Activated CD4-positive, alpha-beta T cell treated with anti-CD3 and anti-CD28 coated beads, Interleukin-2, Interleukin-4, amounts not matched to agents 100 ng/mL and 50 ng/mL, durations not matched to agents 16 hours and 8 hours (primary cell): ENCODE data around the gene GCFC2.
"Not testable (repeated sequence)": the region's sequence is repeated elsewhere in the genome, so short reads cannot be mapped to it uniquely, and the experiment has no call there.

ENCODE experiments used
- DNase-seq: peaks from one replicate; pipeline ENCODE4 v3.0.0-alpha.2; 2020; ENCODE audit warnings: low spot score

The GCFC2 gene

DNA sequence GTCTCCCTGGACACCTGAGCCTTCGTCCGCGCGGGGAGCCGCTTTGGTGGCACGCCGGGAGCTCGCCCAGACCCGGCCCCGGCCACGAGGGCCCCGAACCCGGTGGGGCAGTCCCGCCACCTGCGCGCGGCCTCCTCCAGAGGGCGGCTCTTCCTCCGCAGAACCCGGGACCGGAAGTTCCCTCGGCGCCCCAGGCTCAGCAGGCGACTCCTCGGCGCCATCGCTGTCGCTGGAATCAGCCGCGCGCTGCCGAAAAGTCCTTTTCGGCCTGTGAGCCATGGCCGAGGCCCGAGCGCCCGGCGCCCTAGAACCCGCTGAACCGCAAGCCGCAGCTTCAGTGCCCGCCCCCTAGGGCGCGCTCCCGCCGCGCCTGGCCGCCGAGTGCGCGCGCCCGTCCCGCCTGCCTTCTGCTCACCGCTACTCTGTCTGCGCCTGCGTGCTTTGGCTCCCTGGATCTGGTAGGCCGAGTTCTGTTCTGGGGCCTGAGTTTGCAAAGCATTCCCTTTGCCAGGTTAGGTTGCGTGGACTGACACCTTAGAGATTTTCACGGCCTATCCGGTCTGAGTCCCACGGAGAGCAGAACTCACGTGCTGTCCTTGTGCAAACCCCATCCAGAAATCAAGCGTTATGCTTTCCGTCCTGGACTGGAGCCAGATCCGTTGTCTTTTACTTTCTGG lies at the start of gene GCFC2:
TSS of gene GCFC2 (minus strand) at position 339 of the 677 bp plus-strand sequence. CDS start at position 279, 60 bp downstream.
- DNase-seq: peak; percentile 87

DNA sequence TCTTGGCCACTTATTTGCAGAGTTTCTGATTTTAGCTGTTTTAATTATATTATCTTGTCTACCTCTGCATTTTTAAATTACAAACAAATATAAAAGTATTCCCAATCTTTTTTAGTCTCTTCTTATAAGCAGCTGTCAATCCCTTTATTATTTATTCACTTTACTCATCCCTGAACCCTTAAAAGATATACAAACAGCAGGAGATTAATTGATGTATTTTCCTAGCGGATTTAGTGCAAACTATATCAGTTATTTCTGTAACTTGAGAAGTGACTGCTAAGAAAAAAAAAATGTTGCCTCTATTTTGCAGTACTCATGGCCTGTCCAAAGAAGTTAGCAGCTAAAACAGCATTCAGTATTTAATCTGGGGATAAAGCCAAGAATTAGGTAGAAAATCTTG lies 42.1 kb upstream of the GCFC2 start:
- no peak for DNase-seq

DNA sequence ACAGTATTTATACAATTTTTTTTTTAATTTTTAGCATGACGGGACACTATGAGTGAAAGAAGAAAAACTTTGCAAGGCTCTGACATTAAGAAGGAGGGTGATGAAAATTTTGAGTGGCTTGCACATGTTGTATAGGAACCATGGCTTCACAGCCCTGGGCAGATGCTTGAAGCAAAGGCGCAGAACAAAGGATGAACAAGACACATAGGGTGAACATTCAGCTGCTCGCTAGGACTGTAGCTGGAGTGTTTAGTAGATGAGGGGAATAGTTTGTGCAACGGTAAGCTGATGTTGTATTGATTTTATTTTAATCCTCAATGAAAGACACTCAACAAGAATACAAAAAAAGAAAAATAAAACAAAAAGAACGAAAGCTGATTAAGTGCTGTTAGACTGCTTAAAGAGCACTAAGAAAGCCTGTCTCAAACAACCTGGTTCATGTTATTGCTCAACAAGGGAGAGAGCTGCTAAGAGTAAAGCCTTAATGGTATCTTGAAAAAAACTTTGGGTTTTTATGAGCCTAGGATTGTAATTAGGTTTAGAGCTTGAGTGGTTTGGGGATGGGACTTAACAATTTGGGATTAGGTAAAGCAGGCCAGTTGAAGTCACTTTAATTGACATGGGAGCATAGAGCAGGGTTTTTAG lies 41.2 kb upstream of the GCFC2 start:
- no peak for DNase-seq

DNA sequence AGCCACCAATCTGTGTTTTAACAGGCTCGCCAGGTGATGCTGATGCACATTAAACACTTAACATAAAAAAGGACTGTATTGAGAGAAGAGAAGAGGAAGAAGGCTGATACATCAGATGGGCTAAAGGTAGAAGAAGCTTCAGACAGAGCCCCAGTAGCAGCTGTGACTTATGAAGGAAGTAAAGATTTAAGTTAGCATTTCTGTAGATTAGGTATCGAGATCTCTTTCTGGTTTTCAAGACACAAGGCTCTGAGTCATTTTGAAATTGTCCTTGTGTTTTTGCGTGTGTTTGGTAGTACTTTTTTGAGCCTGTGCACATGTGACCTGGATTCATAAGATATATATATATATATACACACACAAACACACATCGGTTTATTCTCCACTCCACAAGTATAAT lies 40.6 kb upstream of the GCFC2 start:
- no peak for DNase-seq

DNA sequence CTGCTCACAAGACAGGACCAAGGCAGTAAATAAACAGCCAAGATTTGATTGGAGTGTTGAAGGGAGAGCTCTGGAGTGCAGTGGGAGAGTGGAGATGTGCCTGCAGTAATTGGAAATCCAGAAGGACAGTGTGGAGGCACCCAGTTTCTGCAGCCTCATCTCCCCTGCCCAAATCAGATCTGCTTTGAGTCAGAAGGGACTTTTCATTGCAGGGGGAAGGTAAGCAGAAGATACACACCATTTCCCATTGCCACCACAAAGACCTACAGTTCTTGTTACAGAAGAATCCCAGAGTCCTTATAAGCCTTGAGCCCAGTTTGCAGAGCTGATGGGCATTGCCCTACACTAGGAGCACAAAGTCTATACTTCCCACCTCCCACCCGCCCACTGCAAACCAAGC lies 27.2 kb upstream of the GCFC2 start:
- no peak for DNase-seq

DNA sequence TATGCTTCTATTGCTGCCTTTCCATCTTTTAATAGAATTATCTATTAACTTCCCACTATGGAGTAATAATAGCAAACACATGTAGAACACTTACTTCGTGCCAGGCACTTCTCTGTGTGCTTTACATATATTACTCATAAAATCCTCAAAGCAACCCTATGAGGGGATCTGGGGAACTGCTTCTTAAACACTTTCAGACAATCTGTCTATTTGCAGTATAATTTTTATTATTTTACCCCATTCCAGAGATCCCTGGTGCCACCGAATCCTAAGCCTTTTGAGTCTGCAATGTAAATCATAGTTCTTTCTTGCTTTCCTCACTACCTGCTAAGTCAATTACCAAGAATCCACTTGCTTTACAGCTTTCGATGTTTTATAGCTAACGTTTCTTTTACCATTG lies 25.6 kb upstream of the GCFC2 start:
- no peak for DNase-seq

DNA sequence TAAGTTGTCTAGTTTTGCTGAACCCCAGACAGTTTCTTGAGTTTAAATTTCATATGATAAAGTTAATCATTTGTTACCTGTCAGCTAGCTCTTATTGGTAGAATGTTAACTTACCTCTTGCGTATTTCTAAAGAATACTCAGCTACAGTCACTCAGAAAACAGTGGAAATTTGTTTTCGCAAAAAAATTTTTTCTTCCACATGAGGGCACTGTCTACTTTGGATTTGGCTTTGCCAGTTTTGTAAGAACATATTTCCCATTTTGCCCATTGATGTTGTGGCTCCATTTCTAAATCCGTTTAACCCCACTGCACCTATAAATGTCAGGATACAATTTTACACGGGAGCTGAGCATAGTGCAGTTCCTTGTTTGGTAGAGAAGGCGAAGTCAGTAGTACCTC lies 19.1 kb upstream of the GCFC2 start:
- no peak for DNase-seq

DNA sequence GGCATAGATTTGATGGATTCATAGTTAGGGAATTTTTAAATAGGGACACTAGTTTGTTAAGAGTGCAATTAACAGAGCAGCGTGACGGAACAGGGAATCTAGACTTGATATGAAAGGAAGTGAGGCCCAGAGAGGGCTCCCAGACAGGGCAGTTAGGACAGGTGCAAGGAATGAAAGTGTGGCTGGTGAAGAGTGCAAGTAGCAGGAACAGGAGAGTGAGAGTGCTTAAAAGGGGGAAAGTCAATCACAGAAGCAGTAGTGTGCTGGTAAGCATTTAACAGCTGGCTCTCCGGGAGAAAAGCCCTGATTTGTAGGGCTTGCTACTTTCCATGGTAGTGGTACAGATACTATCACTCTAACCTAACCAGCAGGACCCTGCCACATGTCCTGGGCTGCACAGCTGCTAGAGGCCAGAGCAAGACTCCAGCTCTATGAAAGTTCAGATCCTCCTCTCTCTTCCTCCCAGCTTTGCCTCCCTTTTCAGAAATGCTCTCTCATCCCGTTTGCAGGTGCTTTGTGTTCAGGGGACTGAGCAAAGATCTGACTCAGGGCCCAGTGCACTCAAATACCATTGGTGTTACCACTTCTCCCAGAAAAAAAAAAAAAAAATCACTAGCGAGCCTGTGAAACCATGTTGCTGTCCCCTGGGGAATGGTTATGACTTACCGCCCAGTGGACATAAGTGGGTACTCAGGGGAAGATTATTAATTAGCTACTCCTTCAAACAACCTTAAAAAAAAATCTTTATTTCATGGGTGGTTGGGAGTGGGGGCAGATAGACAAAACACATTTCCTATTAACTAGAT lies 18.1 kb upstream of the GCFC2 start:
- no peak for DNase-seq

DNA sequence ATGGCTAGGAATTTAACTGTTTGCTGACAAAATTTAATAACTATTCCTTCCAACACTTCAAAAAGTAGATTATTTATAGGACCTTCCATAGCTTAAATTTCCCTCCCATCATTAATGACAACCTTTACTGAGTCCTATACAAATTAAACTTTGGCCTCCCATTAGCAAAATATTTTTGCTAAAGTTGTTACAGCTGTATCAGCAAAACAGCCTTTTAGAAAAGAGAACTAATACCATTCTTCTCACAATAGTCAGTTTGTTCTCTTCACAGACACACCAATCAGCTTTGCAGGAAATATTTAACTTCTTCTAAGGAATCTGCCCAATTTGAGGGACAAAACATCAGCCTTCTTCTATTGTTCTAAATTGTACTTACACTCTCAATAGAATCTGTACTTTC lies 12.0 kb upstream of the GCFC2 start:
- no peak for DNase-seq

DNA sequence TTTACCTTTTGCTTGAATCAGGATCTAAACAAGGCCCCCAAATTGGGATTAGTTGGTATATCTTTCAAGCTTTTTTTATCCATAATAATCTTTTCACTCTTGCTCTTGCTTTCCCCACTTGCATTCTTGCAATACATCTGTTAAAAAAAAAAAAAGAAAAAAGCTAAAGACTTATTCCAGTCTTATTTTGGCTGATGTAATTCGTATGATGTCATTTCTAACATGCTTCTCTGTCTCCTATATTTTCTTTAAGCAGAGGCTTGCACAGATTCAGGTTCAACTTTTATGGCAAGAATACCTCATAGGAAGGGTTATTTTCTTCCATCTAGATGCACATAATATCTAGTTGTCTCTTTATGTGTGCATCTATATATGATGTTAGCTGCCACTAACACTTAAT lies 9.8 kb upstream of the GCFC2 start:
- DNase-seq: no peak

DNA sequence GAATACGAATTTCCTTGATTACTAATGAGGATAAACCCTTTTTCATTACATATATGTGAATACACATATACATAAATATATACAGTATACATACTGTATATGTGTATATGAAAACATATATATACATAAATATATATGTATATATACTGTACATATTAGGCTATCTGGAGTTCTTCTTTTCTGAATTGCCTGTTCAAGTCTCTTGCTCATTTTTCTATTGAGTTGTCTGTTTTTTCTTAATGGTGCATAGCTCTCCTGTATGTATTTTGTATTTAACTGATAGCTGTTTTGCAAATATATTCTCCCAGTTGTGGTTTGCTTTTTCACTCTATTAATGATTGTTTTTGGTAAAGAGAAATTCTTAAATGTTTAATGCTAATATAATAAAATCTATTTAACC lies 8.9 kb upstream of the GCFC2 start:
- no peak for DNase-seq

DNA sequence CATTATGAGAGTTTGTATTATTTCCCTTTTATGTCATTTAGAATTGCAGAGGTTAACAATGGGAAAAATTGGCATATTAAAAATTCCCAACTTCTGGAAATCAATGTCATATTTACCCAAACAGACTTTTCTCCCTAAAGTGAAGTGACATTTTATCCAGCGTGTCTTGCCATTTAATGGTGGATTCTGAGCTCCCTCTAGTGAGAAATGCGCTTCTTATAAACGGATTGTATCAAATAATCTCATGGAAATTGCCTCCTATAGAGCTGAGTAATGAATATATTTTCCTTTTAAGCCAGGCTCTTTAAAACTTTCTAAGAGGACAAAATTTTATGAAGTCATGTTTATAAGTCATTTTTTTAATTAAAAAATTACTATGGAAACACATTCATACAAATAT lies 5.7 kb upstream of the GCFC2 start:
- DNase-seq: no peak

DNA sequence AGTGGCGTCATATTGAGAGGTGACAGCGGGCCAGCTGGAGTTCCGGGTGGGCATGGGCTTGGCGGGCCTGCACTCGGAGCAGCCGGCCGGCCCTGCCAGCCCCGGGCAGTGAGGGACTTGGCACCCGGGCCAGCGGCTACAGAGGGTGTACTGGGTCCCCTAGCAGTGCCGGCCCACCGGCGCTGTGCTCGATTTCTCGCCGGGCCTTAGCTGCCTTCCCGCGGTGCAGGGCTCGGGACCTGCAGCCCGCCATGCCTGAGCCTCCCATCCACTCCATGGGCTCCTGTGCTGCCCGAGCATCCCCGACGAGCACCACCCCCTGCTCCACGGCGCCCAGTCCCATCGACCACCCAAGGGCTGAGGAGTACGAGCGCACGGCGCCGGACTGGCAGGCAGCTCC lies 875 bp upstream of the GCFC2 start:
- DNase-seq: not testable (repeated sequence)

DNA sequence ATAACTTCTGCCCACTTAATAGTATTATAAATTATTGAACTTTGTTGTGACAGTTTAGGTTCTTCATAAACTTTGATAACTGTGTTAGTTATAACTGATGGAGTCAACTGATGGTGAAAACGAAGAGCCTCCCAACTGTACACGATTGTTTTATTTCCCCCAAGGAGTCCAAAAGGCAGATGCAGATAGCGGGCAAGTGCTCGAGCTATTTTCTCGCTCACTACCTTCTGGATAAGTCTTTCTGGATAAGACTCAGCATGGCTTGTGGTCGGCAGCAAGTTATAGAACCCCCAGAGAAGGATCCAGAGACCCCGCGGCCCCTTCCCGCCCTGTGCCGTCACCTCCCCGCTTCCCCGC lies 517 bp downstream of the GCFC2 start:
- no peak for DNase-seq

DNA sequence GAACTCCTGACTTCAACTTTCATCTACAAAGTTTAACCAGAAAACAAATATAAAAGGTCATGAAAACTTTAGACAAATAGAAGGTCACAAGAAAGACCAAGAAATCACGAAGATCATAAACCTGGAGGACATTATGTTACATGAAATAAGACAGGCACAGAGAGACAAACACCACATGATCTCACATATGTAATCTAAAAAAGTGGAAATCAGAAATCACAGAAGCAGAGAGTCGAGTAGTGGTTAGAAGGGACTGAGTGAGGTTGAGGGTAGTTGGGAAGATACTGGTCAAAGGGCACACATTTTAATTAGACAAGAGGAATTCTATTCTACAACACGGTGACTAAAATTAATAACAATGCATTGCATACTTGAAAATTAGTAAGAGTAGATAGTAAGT lies 1.4 kb downstream of the GCFC2 start:
- DNase-seq: no peak

DNA sequence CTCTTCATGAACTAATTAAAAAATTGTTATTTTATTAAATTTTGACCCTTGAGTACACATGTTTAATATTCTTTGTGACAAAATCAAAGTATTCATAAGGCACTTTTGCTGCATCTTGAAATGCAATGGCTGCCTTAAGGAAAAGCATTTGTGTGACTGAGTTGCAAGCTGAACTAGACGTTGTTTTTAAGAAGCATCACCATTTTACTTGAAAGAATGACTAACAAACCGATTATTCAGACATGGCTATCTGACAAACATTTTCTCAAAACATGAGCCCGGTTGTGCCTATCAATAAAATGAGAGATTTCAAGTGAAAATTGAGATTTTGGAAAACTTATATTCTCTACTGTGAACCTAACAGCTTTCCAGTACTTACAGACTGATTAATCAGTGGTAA lies 2.8 kb downstream of the GCFC2 start:
- no peak for DNase-seq

DNA sequence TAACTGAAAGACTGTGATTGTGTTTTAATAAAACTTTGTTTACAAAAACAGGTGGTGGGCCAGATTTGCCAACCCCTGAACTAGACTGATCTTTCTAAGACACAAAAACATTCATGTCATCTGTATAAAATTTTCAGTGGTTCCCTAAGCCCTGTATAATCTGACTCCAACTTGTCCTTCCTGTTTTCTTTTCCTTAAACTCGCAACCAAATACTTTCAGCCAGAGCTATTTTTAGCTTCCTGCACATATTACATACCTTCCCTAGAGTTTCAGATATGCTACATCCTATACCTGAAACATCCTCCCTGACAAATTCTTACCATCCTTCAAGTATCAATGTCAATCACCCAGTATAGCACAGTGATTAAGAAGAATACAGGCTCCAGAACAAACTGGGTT lies 4.8 kb downstream of the GCFC2 start:
- DNase-seq: no peak

DNA sequence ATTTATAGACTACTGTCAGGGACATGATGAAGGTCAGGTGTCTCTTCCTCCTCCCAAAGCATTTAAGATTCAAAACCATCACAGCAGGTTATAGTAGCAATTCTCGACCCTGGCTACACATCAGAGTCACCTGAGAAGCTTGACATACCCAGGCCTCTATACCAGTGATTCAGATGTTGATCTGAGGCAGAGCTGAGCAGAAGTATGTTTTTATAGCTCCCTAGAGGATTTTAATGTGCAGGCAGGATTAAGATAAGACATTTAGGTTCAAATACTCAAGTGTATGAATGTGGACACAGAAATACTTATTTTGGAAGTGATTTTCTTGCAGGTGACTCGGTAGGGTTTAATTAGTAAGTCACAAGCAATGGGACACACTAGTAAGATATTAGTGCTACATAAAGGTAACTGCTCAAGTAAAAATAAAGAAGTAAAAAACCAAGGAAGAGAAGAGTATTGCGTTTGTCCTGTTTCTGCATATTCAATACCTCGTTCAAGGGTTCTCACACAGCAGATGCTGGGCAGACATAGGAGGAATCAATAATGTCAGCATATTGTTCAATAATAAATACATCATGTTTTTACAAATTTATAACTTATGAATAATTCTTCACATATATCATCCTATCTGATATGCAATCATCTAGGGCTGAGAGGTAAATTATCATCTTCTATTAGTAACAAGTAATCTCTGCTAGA lies 7.0 kb downstream of the GCFC2 start:
- DNase-seq: no peak

DNA sequence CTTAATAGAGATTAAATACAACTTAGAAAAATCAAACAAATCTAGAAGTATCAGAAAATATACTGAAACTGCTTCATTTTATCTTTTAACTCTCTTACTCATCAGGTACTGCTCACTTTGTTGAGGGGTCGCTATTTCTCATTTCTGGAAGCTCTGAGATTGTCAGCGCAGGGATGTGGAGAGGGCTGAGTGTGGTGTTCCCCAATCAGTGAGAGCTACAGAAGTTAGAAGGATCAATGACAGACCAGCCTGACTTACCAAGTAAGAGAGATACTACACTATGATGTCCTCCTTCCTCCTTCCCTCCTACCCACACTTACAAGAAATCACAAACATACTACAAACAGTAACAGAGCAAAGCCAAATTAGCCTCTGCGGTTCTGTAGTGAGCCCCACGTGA lies 8.1 kb downstream of the GCFC2 start:
- DNase-seq: no peak

DNA sequence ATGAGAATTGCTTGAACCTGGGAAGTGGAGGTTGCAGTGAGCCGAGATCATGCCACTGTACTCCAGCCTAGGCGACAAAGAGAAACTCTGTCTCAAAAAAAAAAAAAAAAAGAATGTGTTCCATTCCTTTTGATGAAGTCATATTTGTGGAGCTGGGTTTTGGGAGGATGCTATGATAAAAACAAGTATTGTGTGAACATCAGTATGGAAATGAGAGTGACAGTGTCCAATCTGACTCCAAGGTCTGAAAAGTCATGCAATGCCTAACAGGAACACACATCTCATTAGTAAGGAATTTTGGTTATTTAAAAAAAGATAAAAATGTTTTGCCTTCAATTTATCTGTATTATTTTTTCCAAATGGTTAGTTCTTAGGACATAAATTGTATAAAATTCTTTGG lies 11.8 kb downstream of the GCFC2 start:
- DNase-seq: no peak

DNA sequence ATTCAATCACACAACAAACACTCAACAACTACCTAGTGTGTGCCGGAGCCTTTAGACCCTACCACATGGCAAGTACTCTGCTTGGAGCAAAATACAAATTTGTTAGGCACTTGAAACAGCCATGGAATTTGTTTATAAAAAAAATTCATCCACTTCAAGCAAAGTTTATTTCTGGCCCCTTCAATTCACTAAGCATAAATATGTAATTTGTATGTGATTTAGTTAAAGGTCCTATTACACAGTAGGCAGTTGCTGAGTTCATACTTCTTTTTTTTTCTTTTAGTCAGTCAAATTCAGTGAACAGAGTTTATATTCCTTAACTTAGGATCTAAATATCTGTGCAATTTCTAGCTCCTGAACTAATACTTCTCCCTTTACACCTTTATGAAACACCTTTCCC lies 22.5 kb downstream of the GCFC2 start:
- DNase-seq: no peak

DNA sequence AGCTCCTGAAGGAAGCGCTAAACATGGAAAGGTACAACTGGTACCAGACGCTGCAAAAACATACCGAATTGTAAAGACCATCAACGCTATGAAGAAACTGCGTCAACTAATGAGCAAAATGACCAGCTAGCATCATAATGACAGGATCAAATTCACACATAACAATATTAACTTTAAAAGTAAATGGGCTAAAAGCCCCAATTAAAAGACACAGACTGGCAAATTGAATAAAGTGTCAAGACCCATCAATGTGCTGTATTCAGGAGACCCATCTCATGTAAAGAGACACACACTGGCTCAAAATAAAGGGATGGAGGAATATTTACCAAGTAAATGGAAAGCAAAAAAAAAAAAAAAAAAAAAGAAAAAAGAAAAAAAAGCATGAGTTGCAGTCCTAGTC lies 27.3 kb downstream of the GCFC2 start:
- DNase-seq: not testable (repeated sequence)

DNA sequence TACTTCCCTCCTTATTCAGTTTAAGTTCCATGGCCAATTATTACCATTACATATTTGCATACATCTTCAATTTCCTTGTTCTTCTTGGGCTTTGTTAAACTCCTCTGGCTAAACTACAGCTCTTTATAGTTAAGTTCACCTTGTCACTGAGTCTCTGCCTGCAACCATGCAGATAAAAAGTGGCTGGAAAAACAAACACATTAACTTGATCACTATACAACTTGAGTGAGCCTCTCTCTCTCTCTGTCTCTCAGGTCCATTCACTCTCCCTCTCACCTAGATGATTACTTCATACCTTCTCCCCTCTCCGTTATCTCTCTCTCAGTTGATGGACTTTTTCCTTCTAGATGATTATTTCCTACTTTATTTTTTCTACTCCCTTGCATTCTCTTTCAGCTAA lies 30.3 kb downstream of the GCFC2 start:
- no peak for DNase-seq
